NB4 (cell line): ENCODE measurements around the gene SOX21.

Experiments used
- POLR2A ChIP-seq: IDR thresholded peaks from 2 replicates; pipeline ENCODE4 v1.6.1; 2011; ENCODE audit warnings: mild to moderate bottlenecking; ENCODE audit not compliant: insufficient read length; ENCODE audit errors: extremely low read depth
- TF ChIP-seq, protein P1 (sequence below): IDR thresholded peaks from one replicate; pipeline ENCODE4 v1.5.1; 2012; ENCODE audit warnings: low read depth, low read length

DNA sequence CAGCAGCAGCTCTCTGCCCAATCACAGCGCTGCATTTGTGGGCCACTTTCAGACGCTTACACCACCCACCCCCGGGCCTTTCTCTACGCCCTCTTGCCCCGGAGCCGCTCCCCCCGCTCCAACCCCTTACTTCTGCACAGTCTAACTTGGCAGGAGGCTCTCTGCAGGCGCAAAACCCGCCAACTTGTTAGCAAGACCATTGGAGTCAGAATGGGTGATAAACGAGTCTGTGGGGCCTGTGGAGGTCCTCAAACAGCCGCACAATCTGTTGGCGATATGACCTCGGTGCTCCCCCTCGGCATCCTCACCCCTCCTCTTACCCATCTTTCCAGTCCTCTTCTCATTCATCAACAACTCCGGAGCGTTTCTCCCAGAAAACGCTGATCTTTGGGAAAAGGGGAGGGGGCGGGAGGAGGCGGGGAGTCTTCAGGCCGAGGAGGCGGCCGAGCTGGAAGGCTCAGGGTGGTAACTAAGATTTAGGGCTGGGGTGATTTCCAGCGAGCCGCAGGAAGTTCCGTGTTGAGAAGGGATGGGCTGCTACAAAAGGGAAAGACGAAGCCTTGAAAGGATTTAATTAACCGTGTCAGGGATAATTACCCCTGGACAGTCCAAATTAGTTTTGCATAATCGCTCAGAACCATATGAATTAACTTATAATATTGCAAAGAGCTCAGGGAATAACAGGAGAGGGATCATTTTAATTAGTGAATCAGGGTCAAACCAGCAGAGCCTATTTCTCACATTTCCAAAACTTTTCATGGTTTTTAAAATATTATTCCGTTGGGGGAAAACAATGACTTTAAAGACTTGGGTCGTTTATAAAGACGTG, 4.1 kb downstream of the SOX21 start:
- TF ChIP-seq, protein P1, sequence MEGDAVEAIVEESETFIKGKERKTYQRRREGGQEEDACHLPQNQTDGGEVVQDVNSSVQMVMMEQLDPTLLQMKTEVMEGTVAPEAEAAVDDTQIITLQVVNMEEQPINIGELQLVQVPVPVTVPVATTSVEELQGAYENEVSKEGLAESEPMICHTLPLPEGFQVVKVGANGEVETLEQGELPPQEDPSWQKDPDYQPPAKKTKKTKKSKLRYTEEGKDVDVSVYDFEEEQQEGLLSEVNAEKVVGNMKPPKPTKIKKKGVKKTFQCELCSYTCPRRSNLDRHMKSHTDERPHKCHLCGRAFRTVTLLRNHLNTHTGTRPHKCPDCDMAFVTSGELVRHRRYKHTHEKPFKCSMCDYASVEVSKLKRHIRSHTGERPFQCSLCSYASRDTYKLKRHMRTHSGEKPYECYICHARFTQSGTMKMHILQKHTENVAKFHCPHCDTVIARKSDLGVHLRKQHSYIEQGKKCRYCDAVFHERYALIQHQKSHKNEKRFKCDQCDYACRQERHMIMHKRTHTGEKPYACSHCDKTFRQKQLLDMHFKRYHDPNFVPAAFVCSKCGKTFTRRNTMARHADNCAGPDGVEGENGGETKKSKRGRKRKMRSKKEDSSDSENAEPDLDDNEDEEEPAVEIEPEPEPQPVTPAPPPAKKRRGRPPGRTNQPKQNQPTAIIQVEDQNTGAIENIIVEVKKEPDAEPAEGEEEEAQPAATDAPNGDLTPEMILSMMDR = no peak
- TF ChIP-seq POLR2A = no peak
